HuH-7.5 (cell line): Measurements from ENCODE around the gene ELAVL1.

Experiments
- DNase-seq: peaks from one replicate; pipeline ENCODE4 v3.0.0; 2011; ENCODE audit warnings: low spot score

The ELAVL1 gene

GRCh38 chr19:7910321-7911161 is 94.9 kb downstream of the ELAVL1 start:
- no peak for DNase-seq

GRCh38 chr19:7909471-7910067 is 95.9 kb downstream of the ELAVL1 start:
- DNase-seq: no peak

GRCh38 chr19:7908742-7909461 is 96.5 kb downstream of the ELAVL1 start:
- no peak for DNase-seq
